CD4-positive, alpha-beta T cell treated with Interleukin-6 at 100 ng/mL for 8 hours (primary cell): ENCODE data around the gene ACTL10.

Experiments used
- DNase-seq: peaks from one replicate; pipeline ENCODE4 v3.0.0-alpha.2; 2020; ENCODE audit warnings: mixed read lengths, low spot score

The ACTL10 gene

GRCh38 chr20:33677991-33678702 lies 11.4 kb downstream of the ACTL10 start:
- DNase-seq: no peak

GRCh38 chr20:33679758-33680485 lies 13.2 kb downstream of the ACTL10 start:
- DNase-seq: peak; percentile 62

- no peak for DNase-seq
These were observed 13.9 kb downstream of the ACTL10 start for GRCh38 chr20:33680686-33681085.

GRCh38 chr20:33681288-33681687 lies 14.5 kb downstream of the ACTL10 start:
- DNase-seq: no peak

- DNase-seq: no peak
These were observed 15.1 kb downstream of the ACTL10 start for GRCh38 chr20:33681728-33682353.

- DNase-seq: no peak
These were observed 18.0 kb downstream of the ACTL10 start for GRCh38 chr20:33684533-33685327.

GRCh38 chr20:33685328-33686099 lies 18.8 kb downstream of the ACTL10 start:
- no peak for DNase-seq

GRCh38 chr20:33686100-33686983 lies 19.6 kb downstream of the ACTL10 start, which contains the start of gene E2F1:
Gene E2F1 (minus strand): TSS chr20:33686385. CDS start chr20:33686264, 121 bp downstream.
- DNase-seq: peak; percentile 94

- no peak for DNase-seq
These were observed 20.2 kb downstream of the ACTL10 start for GRCh38 chr20:33686984-33687366.

GRCh38 chr20:33687370-33687915 lies 20.7 kb downstream of the ACTL10 start:
- DNase-seq: no peak

- no peak for DNase-seq
These were observed 21.5 kb downstream of the ACTL10 start for GRCh38 chr20:33687993-33688937.

GRCh38 chr20:33688938-33689424 lies 22.2 kb downstream of the ACTL10 start:
- DNase-seq: no peak

- no peak for DNase-seq
These were observed 22.8 kb downstream of the ACTL10 start for GRCh38 chr20:33689493-33689892.

- peak; percentile 69 for DNase-seq
These were observed 23.2 kb downstream of the ACTL10 start for GRCh38 chr20:33689973-33690372.

- no peak for DNase-seq
These were observed 26.5 kb downstream of the ACTL10 start for GRCh38 chr20:33693289-33693688.

- no peak for DNase-seq
These were observed 27.2 kb downstream of the ACTL10 start for GRCh38 chr20:33693741-33694638.

- no peak for DNase-seq
These were observed 27.9 kb downstream of the ACTL10 start for GRCh38 chr20:33694639-33695012.

- no peak for DNase-seq
These were observed 29.7 kb downstream of the ACTL10 start for GRCh38 chr20:33696448-33696847.
